NB4 (cell line): Measurements from ENCODE around the gene OR2V1.

ENCODE experiments used
- DNase-seq: peaks from one replicate; pipeline ENCODE4 v3.0.0; 2010; ENCODE audit warnings: low read depth
- H3K4me3 ChIP-seq: one replicate; pipeline ENCODE4 v1.5.1; 2011; ENCODE audit warnings: mild to moderate bottlenecking, low read depth, low read length, moderate library complexity
- CTCF ChIP-seq: IDR thresholded peaks from one replicate; pipeline ENCODE4 v1.5.1; 2012; ENCODE audit warnings: low read depth, low read length
- MYC ChIP-seq: IDR thresholded peaks from 2 replicates; pipeline ENCODE4 v1.6.1; 2011; ENCODE audit warnings: low read depth, low read length
- POLR2A ChIP-seq: IDR thresholded peaks from 2 replicates; pipeline ENCODE4 v1.6.1; 2011; ENCODE audit warnings: mild to moderate bottlenecking; ENCODE audit not compliant: insufficient read length; ENCODE audit errors: extremely low read depth
- TF ChIP-seq, protein P1 (sequence below): IDR thresholded peaks from 2 replicates; pipeline ENCODE4 v1.6.1; 2011; ENCODE audit warnings: low read depth, low read length

OR2V1 gene

DNA sequence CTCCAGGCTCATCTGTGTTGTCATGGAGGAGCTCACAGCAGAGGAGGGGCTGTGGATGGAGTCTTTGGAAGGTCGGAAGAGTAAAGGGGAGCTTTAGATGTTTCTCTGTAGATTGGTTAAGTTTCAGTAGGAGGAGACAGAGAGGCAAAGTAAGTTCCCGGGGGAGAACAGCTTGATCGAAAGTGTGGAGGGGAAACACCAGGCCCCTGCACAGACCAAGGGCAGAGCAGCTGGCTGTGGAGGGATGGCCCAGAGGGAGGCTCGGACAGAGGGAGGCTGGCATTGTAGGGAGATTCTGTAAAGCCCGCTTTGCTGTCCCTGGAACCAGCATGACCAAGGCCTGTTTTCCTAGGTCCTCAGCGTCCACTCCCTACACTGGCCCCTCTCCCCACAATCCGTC is 11.1 kb upstream of the OR2V1 start:
- TF ChIP-seq, protein P1, sequence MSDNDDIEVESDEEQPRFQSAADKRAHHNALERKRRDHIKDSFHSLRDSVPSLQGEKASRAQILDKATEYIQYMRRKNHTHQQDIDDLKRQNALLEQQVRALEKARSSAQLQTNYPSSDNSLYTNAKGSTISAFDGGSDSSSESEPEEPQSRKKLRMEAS, result no peak
- TF ChIP-seq MYC, result no peak
- TF ChIP-seq CTCF, result no peak
- TF ChIP-seq POLR2A, result no peak
- no peak for DNase-seq
- no peak overlapping the region for H3K4me3 ChIP-seq

GRCh38 chr5:181140766-181141165 is 9.8 kb upstream of the OR2V1 start:
- TF ChIP-seq, protein P1, result no peak
- no peak for TF ChIP-seq MYC
- TF ChIP-seq CTCF, result no peak
- TF ChIP-seq POLR2A, result no peak
- no peak overlapping the region for H3K4me3 ChIP-seq
- no peak for DNase-seq

GRCh38 chr5:181138258-181138657 is 7.3 kb upstream of the OR2V1 start:
- DNase-seq, result no peak
- no peak for TF ChIP-seq CTCF
- TF ChIP-seq POLR2A, result no peak
- no peak for TF ChIP-seq MYC
- TF ChIP-seq, protein P1, result no peak
- no peak overlapping the region for H3K4me3 ChIP-seq

GRCh38 chr5:181136361-181136955 is 5.5 kb upstream of the OR2V1 start:
- no peak for DNase-seq
- TF ChIP-seq, protein P1, result no peak
- TF ChIP-seq MYC, result no peak
- no peak for TF ChIP-seq CTCF
- no peak for TF ChIP-seq POLR2A
- no peak overlapping the region for H3K4me3 ChIP-seq

- DNase-seq, result no peak
- no peak overlapping the region for H3K4me3 ChIP-seq
- no peak for TF ChIP-seq MYC
- no peak for TF ChIP-seq POLR2A
- TF ChIP-seq, protein P1, result no peak
- no peak for TF ChIP-seq CTCF
Observed at GRCh38 chr5:181134259-181134658, 3.3 kb upstream of the OR2V1 start.
